Measurements from ENCODE around the gene PFKL.
"Not testable (repeated sequence)": the region's sequence is repeated elsewhere in the genome, so short reads cannot be mapped to it uniquely, and the experiment has no call there.

The PFKL gene

DNA sequence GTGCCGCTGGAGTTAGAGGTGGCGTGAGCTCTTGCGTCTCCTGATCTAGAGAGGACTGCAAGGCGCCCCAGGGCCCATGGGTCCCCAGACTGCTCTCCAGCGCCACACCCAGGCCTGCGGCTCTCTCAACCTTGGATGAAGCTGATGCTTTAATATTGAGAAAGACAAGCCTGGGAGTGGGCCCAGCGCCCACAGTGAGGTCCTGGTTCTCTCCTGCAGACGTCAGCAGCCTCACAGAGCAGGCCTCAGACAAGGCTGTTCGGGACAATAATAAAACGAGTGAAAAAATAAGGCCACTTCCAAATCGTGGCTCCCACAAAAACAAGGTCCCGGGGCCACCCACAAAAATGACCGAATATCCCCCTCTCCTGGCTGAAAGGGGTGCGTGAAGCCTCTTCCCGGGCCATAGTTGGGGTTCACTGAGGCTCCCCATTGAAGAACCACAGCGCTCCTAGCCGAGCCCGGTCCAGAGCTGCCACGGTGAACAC lies 32.2 kb upstream of the PFKL start:
- Mint-ChIP-seq H3K4me1 (no peaks in the 10 kb centered on the region), H3K9me3 (no peaks in the 10 kb centered on the region), H3K27ac (no peak overlapping the region), H3K27me3 (no peaks in the 10 kb centered on the region), H3K4me3 (no peak overlapping the region), H3K36me3 (ENCODE audit: low read depth) (no peaks in the 10 kb centered on the region)
- ATAC-seq = no peak
- DNase-seq = no peak

DNA sequence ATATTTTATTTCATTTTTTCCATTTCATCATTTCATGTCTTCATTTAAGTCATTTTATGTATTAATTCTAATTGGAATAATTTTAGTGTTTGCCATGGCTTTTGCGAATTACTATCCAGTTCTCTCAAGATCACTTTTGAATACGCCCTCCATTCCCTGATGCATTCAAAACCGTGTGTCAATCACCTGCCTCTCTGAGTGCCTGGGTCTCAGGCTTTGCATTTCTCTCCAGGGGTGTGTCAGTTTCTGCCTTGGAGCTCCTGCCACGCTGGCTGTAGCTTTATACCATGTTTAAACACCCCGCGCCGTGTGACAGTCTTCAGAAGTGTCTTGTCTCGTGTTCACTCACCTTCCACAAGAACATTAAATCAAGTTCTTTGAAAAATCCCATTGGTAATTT lies 30.8 kb upstream of the PFKL start:
- H3K27me3 Mint-ChIP-seq = no peaks in the 10 kb centered on the region
- no peaks in the 10 kb centered on the region for H3K36me3 Mint-ChIP-seq (ENCODE audit: low read depth)
- H3K27ac Mint-ChIP-seq = no peak overlapping the region
- no peak overlapping the region for H3K4me3 Mint-ChIP-seq
- no peaks in the 10 kb centered on the region for H3K4me1 Mint-ChIP-seq
- ATAC-seq (no peak), DNase-seq (no peak)
- H3K9me3 Mint-ChIP-seq = no peaks in the 10 kb centered on the region

DNA sequence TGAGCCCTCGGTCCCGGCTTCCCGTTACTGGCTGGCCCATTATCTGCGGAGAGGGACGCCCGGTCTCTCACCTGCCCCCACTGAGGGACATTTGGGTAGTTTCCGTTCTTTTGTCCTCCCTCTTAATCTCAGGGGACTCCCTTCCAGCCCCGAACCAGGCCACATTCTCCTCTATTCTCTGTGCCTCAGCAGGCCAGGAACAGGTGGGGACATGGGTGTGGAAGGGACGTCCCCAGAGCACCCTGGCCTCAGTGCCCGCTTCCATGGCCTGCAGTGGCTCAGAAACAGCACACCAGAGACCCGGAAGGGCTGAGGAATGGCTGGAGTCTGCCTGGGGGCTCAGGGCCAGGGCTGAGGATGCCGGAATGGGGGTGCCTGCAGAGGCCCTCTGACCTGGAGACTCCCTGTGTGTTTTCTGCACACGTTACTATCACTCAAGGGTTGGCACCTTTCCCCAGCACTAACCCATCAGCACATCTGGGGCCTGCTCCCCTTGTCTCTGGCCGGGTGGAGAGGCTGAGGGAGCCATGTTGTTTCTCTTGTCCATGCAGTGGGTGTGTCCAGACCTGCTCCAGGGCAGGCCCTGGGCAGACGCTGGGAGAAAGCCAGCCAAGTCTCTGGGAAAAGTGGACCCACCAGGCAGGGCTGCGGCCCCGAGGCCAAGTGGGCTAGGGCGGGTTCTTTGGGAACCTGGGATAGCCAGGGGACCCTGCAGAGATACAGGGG lies 28.1 kb upstream of the PFKL start:
- no peak overlapping the region for H3K27ac Mint-ChIP-seq
- no peak overlapping the region for H3K4me3 Mint-ChIP-seq
- H3K36me3 Mint-ChIP-seq (ENCODE audit: low read depth) = no peaks in the 10 kb centered on the region
- no peaks in the 10 kb centered on the region for H3K27me3 Mint-ChIP-seq
- no peak for DNase-seq
- no peaks in the 10 kb centered on the region for H3K4me1 Mint-ChIP-seq
- H3K9me3 Mint-ChIP-seq = no peaks in the 10 kb centered on the region
- no peak for ATAC-seq

DNA sequence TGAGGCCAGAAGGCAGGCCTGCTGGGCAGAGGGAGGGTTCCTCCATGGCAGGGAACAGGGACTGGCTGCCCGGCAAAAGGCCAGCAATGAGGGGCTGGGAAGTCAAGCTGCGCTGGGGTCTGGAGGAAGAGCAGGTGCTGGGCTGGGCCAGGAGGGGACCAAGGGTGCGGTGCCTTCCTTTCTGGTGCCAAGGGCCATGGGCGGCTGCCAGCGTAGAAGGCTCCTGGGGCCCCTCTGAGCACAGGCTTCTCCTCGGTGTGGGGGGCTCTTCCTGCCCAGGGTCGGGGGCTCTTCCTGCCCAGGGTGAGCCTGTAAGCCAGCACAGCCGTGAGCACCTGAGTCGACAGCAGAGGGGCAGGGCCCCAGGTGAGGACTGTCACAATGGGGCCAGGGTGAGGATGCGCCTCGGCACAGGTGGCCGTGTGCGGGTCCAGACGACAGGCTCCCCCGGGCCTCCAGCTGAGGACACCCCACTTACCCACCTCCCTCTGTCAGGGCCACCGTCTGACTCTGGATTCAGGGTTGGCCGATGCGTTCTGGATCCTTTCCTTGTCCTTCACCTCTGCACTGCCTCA lies 27.5 kb upstream of the PFKL start:
- H3K9me3 Mint-ChIP-seq = no peaks in the 10 kb centered on the region

DNA sequence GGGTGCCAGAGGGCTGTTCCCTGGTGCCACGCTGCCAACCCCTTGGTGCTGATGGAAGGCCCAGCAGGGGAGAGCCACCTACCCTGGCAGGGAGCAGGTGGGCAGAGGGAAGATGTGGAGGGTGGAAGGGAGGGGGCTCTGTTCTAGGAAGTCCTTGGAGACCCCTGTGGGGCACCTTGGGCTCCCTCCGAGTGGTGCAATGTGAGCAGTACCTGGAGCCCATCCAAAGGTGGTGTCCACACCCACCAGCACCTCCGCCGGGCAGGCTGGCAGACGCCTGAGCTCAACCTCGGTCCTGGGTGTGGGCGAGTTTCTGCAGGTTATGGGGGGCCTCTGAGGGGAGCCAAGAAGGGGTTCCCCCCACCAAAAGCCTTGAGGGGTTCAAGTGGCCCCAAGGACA lies 26.8 kb upstream of the PFKL start:
- no peak overlapping the region for H3K4me3 Mint-ChIP-seq

More for the DNA sequence above, 27.5 kb upstream of the PFKL start:
- ATAC-seq = no peak
- no peaks in the 10 kb centered on the region for H3K36me3 Mint-ChIP-seq (ENCODE audit: low read depth)
- no peak overlapping the region for H3K4me3 Mint-ChIP-seq
- DNase-seq = no peak
- no peak overlapping the region for H3K27ac Mint-ChIP-seq
- H3K4me1 Mint-ChIP-seq = no peaks in the 10 kb centered on the region
- H3K27me3 Mint-ChIP-seq = no peaks in the 10 kb centered on the region

DNA sequence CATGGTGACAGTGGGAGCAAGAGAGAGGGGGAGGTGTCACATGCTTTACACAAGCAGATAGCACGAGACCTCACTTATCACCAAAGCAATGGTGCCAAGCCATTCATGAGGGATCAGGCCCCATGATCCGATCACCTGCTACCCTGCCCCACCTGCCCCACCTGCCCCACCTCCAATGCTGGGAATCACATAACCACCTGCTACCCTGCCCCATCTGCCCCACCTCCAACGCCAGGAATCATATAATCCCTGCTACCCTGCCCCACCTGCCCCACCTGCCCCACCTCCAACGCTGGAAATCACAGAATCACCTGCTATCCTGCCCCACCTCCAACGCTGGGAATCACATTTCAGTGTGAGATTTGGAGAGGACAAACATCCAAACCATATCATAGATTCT lies 24.8 kb upstream of the PFKL start:
- ATAC-seq = no peak
- Mint-ChIP-seq H3K9me3 (no peaks in the 10 kb centered on the region), H3K4me1 (no peaks in the 10 kb centered on the region), H3K27ac (no peak overlapping the region), H3K27me3 (no peaks in the 10 kb centered on the region), H3K4me3 (no peak overlapping the region), H3K36me3 (ENCODE audit: low read depth) (no peaks in the 10 kb centered on the region)
- DNase-seq = no peak

More for the DNA sequence above, 26.8 kb upstream of the PFKL start:
- H3K36me3 Mint-ChIP-seq (ENCODE audit: low read depth) = no peaks in the 10 kb centered on the region
- ATAC-seq = no peak
- no peaks in the 10 kb centered on the region for H3K27me3 Mint-ChIP-seq
- H3K9me3 Mint-ChIP-seq = no peaks in the 10 kb centered on the region
- no peak for DNase-seq
- H3K4me1 Mint-ChIP-seq = no peaks in the 10 kb centered on the region
- no peak overlapping the region for H3K27ac Mint-ChIP-seq

DNA sequence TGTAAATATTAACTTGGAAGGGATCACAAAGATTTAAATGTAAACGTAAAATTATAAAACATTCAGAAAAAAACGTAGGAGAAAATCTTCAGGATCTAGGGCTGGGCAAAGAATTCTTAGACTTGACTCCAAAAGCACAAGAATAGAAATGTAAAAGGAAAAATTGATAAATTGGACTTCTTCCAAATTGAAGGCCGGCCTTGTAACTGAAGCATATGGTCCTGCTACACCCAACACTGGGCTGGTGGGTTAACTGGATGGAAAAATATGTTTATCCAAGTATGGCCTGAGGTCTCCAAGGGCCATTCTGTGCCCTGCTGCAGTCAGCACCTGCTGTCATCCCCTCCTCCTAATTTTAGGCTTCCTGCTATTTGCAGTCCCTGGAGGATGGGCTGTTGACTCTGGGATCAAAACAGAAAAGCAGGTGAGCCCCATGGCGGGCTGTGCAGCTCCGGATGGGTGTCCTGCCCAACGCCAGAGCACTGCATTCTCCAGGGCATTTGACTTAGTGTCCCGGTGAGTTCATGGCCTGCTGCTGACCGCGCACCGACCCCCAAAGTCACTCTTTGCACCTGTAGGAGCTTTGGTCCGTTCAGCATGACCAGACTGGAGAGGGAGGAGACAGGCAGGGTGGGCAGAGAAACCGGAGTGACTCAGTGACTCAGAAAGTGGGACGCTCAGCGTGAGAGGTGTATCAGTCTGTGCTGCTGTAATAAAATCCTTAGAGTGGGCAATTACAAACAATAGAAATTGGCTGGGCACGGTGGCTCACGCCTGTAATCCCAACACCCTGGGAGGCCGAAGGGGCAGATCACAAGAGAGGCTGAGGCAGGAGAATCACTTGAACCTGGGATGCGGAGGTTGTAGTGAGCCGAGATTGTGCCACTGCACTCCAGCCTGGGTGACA lies 20.2 kb upstream of the PFKL start:
- no peak overlapping the region for H3K27ac Mint-ChIP-seq
- H3K4me3 Mint-ChIP-seq = no peak overlapping the region
- no peaks in the 10 kb centered on the region for H3K27me3 Mint-ChIP-seq
- no peaks in the 10 kb centered on the region for H3K36me3 Mint-ChIP-seq (ENCODE audit: low read depth)
- DNase-seq (no peak), ATAC-seq (no peak)
- no peaks in the 10 kb centered on the region for H3K4me1 Mint-ChIP-seq
- no peaks in the 10 kb centered on the region for H3K9me3 Mint-ChIP-seq

DNA sequence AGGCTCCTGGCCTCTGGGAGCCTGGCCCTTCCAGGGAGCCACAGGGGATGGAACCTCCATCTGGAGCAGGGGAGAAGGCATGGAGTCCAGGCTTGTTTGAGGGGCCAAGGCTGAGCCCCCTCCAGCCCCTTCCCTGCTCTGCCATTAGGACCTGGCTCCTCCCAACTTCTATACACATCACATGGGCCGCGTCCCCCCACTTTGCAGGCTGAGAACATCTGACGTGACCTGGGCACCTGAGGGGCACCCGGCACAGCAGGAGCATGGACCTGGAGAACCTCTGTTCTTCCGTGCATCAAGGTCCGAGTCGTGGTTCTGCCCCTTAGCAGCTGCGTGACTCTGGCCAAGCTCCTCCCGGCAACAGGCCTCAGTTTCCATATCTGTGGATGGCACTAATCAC lies 18.1 kb upstream of the PFKL start:
- Mint-ChIP-seq H3K27ac (no peak overlapping the region), H3K36me3 (ENCODE audit: low read depth) (no peaks in the 10 kb centered on the region), H3K27me3 (no peaks in the 10 kb centered on the region), H3K4me1 (no peaks in the 10 kb centered on the region), H3K9me3 (no peaks in the 10 kb centered on the region), H3K4me3 (no peak overlapping the region)
- DNase-seq (no peak), ATAC-seq (no peak)

DNA sequence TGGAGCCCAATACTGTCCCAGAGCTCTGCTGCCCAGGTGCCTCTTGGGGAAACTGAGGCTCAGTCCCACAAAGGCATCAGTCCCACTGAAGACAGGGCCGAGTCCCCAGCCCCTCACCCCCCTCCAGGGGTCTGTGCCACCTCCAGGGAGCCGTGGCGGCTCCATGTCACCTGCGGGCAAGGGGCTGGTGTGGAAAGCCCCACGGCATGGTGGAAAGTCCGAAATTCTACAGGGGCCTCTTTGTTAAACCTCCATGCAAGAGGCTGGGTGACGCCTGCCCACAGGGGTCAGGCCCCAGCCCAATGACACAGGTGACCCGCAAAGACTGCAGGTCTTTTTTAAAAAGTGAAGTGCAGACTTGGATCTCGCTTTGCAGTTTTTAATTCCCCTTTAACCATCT lies 17.5 kb upstream of the PFKL start:
- no peaks in the 10 kb centered on the region for H3K27me3 Mint-ChIP-seq
- H3K4me3 Mint-ChIP-seq = no peak overlapping the region
- no peaks in the 10 kb centered on the region for H3K9me3 Mint-ChIP-seq
- H3K4me1 Mint-ChIP-seq = no peaks in the 10 kb centered on the region
- H3K27ac Mint-ChIP-seq = no peak overlapping the region
- DNase-seq (no peak), ATAC-seq (no peak)
- no peaks in the 10 kb centered on the region for H3K36me3 Mint-ChIP-seq (ENCODE audit: low read depth)

DNA sequence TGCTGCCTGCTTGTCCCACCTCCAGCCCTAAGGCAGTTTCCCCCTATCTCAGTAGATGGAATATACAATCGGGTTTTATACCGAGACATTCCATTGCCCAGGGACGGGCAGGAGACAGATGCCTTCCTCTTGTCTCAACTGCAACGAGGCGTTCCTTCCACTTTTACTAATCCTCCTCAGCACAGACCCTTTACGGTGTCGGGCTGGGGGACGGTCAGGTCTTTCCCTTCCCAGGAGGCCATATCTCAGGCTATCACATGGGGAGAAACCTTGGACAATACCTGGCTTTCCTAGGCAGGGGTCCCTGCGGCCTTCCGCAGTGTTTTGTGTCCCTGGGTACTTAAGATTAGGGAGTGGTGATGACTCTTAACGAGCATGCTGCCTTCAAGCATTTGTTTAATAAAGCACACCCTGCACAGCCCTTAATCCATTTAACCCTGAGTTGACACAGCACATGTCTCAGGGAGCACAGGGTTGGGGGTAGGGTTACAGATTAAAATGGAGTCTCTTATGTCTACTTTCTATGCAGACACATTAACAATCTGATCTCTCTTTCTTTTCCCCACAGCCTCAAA lies 16.6 kb upstream of the PFKL start:
- not testable (repeated sequence) for H3K4me3 Mint-ChIP-seq; H3K27ac Mint-ChIP-seq; H3K9me3 Mint-ChIP-seq; H3K36me3 Mint-ChIP-seq (ENCODE audit: low read depth); ATAC-seq; DNase-seq; H3K4me1 Mint-ChIP-seq; H3K27me3 Mint-ChIP-seq

DNA sequence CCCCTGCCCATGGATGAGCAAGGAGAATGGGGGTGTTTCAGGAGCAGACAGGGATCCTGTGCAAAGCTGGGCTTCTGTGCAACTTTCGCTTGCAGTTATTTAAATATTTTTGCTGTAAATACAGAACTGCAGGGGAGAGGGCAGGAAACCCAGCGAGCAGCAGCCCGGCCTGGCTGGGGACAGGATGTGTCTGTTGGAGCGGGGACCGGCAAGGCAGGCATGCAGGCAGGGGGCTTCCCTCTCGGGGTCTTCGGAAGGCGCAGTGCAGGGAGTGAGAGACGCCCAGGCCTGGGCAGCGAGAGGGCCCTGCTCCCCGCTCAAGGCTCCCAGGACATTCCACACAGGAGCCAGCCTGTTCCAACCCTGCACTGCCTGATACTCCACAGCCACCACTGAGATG lies 15.9 kb upstream of the PFKL start:
- H3K27ac Mint-ChIP-seq = no peak overlapping the region
- no peaks in the 10 kb centered on the region for H3K4me1 Mint-ChIP-seq
- no peak overlapping the region for H3K4me3 Mint-ChIP-seq
- no peaks in the 10 kb centered on the region for H3K9me3 Mint-ChIP-seq
- no peaks in the 10 kb centered on the region for H3K36me3 Mint-ChIP-seq (ENCODE audit: low read depth)
- DNase-seq (no peak), ATAC-seq (no peak)
- no peaks in the 10 kb centered on the region for H3K27me3 Mint-ChIP-seq

DNA sequence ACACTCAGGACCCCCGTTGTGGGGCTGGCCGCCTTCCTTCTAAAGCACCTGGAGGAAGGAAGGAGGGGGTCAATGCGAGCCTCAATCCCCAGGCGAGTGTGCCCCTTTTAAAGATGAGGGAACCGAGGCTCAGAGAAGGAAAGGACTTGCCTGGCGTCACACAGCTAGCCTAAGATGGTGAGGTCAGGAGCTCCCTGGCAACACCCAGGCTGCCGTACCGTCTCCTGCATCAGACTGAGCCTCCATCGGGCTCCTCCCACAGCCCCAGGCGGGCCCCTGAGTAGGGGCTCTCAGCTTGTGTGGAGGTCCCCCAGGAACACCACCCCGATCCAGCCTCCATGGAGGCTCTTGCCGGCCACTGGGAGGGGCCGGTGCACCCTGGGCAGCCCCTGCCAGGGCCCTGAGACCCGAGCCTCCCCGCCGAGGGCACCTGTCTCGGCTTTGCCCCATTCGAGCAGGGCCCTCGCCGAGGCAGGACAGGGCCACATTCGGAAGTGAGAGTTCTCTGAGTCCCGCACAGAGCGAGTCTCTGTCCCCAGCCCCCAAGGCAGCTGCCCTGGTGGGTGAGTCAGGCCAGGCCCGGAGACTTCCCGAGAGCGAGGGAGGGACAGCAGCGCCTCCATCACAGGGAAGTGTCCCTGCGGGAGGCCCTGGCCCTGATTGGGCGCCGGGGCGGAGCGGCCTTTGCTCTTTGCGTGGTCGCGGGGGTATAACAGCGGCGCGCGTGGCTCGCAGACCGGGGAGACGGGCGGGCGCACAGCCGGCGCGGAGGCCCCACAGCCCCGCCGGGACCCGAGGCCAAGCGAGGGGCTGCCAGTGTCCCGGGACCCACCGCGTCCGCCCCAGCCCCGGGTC lies 14.5 kb upstream of the PFKL start, which contains the start of gene AIRE:
TSS of gene AIRE (plus strand) at position 739 of the 855 bp plus-strand sequence. CDS start 131 bp downstream, outside the sequence.
- Mint-ChIP-seq H3K27ac (no peak within 1 kb of the TSS), H3K4me1 (no peaks in the 10 kb centered on the region), H3K36me3 (ENCODE audit: low read depth) (no peaks in the 10 kb centered on the region), H3K27me3 (no peaks in the 10 kb centered on the region), H3K9me3 (no peaks in the 10 kb centered on the region), H3K4me3 (no peak within 1 kb of the TSS)
- ATAC-seq (no peak), DNase-seq (no peak)

DNA sequence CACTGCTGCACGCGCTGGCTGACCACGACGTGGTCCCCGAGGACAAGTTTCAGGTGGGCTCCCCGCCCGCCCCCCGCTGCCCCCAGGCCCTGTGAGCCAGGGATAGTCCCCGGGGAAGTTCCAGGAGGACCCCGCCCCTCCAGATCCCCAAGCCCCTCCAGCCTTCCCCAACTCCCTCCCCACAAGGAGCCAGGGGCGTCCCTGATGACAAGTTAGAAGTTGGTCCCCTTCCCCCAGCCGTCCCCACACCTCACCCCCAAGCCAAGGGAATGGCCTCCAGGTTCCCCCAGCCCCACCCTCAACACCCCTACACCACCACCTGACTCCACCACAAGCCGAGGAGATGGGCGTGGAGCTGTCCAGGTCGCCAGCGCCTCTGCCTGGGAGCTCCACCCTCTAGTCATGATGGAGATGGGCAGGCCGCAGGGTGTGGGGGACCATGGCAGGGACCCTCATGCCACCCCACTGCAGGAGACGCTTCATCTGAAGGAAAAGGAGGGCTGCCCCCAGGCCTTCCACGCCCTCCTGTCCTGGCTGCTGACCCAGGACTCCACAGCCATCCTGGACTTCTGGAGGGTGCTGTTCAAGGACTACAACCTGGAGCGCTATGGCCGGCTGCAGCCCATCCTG lies 13.7 kb upstream of the PFKL start:
- Mint-ChIP-seq H3K4me1 (no peaks in the 10 kb centered on the region), H3K9me3 (no peaks in the 10 kb centered on the region), H3K4me3 (no peak overlapping the region), H3K27ac (no peak overlapping the region), H3K27me3 (no peaks in the 10 kb centered on the region), H3K36me3 (ENCODE audit: low read depth) (no peaks in the 10 kb centered on the region)
- ATAC-seq (no peak), DNase-seq (no peak)
